NCI-H446 (cell line): ENCODE measurements around the gene FAM185A.
"Not testable (repeated sequence)": the region's sequence is repeated elsewhere in the genome, so short reads cannot be mapped to it uniquely, and the experiment has no call there.

Experiments
- DNase-seq, 2 experiments: peaks; one replicate each; lab custom pipeline; 2025; lab: John Stamatoyannopoulos, UW

The FAM185A gene

DNA sequence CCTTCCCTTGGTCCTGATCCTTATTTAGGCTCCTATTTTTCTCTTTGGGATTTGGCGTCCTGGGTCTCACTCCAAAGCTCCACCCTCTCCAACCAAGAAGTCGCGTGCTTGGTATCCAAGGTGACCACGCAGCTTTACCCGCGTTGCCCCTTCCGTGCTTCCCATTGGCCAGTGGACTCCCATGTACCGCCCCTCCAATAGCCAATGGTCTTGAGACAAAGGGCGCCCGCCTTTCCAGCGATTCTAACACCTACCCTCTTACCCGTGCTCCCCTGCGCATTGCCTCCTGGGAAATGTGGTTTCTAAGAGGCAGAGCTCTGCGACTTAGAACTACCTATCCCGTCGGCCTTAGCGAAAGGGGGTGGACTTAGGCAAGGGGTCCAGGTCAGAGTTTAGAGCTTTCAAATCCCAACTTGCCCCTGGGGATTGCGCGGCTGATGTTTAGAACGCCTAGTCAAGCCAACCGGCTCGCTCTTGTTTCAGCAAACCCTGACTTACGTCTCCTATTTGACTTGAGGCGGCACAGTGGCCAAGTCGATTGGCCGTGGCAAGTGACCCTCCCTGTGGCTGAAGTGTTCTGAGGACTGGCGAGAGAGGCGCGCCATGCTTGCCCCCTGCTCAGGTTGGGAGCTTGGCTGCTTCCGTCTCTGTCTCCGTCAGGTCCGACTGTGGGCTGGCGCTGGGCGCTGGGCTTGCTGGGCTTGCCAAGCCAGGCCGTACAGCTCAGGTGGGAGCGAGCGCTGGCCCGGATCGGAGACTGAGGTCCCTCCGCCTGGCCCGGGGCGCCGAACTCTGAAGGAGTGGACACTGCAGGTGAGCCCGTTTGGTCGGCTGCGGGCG lies at the start of gene FAM185A:
Gene FAM185A (plus strand): TSS at position 395 of the 840 bp plus-strand sequence. CDS start 209 bp downstream, at position 604.
- peak; percentile 97 for DNase-seq

DNA sequence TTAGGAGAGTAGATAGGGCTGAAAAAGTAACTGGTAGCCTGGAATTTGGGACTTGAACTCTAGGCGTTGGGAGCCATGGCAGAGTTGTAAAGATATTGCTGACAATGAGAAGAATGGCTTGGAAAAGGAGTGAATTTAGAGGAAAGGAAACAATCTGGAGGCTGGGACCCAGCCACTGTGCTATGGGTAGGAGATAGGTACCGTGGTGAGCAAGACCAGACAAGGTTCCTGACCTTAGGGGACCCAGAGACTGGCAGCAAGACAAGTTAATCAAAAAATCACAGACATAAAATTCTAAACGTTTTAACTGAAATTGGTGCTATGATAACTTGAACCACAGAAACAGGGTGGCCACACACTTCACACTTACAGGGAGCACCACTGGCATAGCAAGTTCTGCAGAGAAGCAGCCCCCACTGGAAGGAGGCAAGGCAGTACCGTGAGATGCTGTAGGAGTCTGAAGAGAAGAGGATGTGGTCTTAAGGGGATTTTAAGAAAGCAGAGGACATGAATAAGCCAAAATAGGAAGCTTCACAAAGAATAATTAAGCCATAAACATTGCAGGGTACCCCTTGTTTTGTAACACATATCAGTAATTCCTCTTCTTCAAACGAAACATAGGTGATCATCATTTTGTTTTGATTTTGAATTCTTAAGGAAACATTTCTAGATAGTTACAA lies 35.6 kb upstream of the FAM185A start:
- not testable (repeated sequence) for DNase-seq

DNA sequence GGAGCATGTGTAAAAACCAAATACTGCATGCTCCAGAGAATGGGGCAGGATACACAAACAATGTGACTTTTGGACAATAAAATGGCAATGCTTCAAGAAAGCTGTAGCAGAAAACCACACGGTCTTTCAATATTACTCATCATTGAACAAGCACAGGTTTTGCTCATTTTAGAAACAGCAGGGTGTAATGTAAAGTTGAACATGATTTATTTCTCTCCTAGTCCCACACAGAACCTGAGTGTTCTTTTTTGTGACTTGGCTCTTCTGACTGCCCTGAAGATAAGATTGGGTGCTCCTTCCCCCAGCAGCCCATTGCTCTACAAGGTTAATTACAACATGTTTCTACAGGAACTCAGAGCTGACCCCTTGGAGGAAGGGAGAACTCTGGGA lies 35.1 kb upstream of the FAM185A start:
- DNase-seq: not testable (repeated sequence)

DNA sequence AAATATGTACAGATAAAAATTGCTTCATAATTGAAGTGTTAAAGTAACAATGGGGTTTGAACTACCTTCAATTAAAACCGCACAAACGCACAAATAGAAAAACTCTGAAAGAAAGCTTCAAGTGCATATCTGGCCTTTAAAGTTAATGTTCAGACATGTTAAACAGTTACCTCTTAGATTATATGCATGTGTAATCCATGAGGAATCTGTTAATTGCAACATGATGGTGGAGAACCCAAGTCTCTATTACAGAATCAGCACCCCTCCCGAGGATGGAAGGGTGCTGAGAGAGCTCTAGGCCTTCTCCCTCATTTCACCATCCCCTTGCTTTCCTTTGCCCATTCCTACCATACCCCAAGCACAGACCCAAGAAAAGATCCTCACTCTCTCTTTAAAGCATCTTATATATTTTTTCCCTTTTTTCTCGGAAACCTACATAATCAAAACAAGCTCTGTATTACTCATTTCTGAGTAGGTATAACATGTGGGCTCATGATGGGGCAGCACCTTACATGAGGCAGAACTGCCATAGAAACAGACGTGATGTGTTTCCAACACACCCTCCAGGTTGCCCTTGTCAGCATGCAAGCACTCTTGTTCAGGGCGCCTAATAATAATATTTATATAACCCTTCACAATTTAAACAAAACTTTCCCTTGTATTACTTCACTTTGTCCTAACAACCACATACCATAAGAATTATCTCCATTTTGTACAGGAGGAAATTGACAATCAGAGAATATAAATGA lies 33.9 kb upstream of the FAM185A start:
- not testable (repeated sequence) for DNase-seq

DNA sequence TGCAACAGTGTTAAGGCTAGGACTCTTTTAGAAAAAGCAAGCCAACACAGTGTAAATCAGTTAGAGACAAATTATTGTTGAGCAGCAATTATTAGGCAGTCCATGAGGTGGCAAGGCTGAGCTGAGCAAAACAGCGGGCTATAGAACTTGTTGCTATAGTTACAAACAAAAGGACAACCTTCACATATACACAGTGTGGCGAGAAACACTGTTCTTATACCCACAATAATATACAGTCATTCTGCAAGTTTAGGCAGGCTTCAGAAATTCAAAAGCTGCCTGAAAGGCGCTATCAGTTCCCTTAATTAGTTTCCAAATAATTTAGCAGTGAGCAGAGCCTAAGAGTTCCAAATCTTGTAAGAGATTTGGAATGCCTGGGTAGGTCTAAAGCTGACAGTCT lies 33.1 kb upstream of the FAM185A start:
- not testable (repeated sequence) for DNase-seq

DNA sequence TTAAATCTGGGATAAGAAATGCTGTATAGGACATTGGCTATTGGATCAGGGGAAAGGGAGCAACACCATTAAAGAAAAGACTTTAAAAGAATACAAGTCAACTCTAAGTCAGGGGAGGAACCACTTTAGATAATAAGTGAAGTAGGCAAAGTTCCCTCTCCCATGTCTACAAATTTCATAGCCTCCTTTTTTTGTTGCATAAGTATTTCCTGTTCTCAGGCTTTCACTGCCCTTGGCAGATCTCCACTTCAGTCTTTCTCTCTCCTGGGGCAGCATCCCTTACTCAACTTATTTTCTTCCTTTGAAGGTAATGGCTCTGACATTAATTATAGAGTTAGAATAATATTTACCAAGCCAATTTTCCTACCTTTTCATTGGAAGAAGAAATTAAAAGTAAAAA lies 30.3 kb upstream of the FAM185A start:
- not testable (repeated sequence) for DNase-seq

DNA sequence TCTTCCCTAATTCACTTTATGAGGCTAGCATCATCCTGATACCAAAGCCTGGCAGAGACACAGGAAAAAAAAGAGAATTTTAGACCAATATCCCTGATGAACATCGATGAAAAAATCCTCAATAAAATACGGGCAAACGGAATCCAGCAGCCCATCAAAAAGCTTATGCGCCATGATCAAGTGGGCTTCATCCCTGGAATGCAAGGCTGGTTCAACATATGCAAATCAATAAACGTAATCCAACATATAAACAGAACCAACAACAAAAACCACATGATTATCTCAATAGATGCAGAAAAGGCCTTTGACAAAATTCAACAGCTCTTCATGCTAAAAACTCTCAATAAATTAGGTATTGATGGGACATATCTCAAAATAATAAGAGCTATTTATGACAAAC lies 22.6 kb upstream of the FAM185A start:
- DNase-seq: not testable (repeated sequence)

DNA sequence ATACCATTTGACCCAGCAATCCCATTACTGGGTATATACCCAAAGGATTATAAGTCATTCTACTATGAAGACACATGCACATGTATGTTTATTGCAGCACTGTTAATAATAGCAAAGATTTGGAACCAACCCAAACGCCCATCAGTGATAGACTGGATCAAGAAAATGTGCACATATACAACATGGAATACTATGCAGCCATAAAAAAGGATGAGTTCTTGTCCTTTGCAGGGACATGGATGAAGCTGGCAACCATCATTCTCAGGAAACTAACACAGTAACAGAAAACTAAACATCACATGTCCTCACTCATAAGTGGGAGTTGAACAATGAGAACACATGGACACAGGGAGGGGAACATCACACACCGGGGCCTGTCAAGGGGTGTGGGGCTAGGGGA lies 19.1 kb upstream of the FAM185A start:
- not testable (repeated sequence) for DNase-seq

DNA sequence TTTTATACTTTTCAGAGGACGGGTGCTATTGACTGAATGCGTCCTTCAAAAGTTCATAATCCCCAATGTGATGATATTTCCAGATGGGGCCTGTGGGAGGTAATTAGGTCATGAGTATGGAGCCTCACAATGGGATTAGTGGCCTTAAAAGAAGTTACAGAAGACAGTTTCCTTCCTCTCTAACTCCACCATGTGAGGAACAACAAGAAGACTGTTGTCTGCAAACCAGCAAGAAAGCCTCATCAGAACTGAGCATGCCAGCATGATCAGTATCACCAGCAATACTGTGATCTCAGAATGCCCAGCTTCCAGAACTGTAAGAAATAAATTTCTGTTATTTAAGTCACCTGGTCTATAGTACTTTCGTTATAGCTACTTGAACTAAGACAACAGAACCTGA lies 18.4 kb upstream of the FAM185A start:
- DNase-seq: not testable (repeated sequence)

DNA sequence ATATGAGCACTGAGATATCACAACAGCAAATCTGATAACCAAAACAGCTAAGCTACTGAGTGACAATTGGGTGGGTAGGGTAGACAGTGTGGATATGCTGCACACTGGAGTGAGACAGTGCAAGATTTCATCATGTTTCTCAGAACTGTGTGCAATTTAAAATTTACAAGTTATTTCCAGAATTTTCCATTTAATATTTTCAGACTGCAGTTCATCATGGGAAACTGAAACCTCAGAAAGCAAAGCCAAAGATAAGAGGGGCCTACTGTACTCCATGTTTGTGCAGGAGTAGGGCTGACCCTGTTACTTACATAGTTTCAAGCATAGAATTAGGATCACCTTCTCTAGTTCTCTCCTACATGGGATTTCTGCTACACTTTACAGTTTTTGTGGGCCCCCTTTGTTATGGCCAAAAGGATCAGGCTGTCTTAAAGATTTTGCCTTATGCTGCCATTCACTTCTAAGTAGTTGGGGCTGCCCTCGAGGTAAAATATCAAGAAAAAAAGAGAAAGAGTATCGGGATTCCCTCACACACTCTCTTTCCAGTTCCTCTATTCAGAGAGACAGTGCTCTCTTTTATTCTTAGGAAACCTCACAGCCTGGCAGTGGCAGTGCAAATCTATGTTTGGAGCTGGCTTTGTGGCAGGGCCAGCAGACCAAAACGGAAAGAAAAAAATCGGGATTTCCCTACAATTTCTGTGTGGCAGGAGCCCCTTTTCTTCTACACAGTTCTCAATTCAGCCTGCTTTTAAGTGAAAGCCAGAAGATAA lies 6.6 kb upstream of the FAM185A start:
- not testable (repeated sequence) for DNase-seq

DNA sequence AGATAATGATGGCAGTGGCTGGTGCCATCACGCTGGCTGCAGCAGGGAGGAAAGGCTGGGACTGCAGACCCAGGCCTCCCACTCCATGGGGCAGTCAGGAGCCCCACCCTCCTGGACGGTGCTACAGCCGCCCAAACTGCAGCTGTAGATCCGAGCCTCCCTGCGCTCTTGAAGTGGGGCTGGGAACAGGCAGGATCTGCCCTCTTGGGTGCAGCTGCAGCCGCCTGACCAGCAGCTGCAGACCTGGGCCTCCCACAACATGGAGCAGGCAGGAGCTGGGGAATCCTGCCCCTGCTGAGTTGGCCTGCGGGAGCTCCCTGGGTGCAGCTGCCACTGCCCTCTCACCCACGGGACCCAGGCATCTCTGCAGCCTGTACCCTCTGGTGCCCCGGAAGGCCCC lies 4.9 kb upstream of the FAM185A start:
- DNase-seq: not testable (repeated sequence)

DNA sequence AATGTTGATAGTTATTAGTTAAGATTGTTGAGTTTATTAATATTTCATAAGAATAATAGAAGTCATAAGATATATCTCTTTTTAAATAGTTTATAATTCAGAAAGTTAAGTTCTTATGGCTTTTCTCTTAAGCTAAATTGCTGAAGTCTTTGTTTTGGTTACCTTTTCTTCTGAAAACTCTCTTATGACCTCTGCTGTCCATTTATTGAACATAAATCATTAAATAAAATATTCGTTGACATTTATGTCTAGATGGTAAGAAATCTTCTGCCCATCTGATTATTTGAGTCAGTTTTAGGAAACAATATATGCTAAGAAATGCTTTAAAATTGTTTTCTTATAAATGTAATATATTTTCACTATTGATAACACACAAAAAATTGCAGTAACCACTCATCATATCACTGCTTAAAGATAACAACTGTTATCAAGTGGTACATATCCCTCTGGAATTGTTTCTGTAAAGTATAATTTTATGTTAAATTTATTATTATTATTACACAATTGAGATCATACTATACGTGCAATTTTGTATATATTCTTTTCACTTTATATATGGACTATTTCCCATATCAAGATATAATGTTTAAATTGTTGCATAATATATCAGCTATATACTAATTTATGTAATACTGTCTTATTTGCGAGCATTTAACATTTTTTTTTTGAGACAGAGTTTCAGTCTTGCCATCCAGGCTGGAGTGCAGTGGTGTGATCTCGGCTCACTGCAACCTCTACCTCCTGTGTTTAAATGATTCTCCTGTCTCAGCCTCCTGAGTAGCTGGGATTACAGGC lies 3.1 kb upstream of the FAM185A start:
- DNase-seq: not testable (repeated sequence)

DNA sequence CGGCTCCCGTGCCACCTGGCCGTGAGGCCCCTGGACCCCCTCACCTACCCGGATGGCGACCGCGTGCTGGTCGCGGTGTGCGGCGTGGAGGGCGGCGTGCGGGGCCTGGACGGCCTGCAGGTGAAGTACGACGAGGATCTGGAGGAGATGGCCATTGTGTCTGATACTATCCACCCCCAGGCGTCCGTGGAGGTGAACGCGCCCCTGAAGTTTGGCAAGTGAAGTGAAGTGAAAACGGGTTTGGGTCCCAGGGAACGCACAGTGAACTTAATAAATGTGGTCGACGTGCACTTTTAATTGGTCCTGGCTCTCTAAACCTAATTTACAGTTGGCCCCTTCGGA lies 617 bp downstream of the FAM185A start:
- not testable (repeated sequence) for DNase-seq

DNA sequence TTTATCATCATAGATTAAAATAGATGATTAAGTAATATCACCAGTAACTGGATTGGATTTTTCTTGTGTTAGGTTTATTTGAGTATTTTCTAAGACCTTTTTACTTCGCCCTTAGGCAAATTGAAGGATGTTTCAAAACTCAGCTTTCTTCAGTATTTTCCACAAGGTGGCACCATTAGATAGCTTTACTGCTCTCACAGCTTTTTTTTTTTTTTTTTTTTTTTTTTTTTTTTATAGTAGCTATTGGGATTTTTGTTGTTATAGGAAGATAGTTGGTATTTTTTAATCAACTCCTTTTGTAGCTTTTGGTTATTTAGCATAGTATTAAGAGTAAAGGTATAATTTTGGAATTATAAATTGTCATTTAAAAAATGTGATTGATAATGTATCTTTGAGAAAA lies 9.4 kb downstream of the FAM185A start:
- DNase-seq: not testable (repeated sequence)

DNA sequence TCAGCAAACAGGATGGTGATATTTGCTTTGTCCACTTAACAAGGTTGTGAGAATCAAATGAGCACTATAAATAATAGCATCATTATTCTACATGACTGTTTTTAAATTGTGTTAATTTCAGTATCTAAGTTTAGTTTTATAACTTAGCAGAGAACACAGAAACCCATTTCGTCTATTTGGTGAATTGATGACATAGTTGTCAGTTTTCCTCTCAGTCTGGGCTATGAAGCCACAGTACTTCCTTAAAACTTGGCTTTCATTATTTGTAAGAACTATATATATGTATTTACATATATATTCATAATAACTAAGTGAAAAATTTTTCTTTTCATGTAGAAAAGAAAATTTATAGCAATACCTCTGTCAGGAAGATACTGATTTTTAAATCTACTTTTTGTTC lies 11.1 kb downstream of the FAM185A start:
- not testable (repeated sequence) for DNase-seq

DNA sequence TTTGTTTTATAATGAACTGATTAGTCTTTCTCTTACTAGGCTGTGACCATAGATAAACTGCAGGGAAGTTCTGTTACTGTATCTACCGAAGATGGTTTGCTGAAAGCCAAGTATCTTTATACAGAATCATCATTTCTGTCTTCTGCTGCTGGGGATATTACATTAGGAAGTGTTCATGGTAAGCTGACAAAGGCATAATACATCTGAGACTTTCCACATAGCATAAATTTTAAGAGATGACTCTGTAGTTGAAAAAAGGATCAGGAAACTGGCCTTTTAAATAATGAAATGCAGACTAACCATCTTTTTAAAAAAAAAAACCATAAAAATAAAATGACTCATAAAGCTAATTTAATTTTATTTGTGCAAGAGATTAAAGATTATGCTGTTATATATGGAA lies 12.4 kb downstream of the FAM185A start:
- not testable (repeated sequence) for DNase-seq

DNA sequence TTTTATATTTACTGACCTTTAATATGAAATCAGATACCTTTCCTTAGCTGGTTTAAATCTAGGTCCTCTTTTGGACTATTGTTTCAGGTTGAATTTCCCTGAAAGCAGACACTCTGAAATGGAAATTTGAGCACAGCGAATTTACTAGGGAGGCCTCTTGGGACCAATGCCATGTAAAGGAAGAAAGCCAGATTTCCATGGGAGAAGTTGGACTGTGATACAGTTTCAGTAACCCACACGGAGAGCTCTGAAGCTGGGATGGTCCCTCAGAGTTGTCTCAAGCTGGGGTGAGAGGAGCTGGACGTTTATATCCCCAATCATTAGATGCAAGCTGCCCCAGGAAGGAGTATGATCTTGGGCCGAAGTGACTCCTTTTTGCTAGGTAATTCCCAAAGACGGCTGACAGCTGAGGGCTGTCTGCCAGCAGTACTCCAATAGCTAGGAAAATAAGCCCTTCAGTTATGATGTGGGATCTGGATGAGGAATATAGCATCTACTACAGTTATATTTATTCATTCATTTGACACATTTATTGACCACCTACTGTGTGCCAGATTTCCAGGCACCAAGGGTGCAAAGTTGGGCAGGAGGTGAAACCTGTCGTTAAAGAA lies 14.6 kb downstream of the FAM185A start:
- DNase-seq: peak in 1 of 2 experiments; percentile 8

DNA sequence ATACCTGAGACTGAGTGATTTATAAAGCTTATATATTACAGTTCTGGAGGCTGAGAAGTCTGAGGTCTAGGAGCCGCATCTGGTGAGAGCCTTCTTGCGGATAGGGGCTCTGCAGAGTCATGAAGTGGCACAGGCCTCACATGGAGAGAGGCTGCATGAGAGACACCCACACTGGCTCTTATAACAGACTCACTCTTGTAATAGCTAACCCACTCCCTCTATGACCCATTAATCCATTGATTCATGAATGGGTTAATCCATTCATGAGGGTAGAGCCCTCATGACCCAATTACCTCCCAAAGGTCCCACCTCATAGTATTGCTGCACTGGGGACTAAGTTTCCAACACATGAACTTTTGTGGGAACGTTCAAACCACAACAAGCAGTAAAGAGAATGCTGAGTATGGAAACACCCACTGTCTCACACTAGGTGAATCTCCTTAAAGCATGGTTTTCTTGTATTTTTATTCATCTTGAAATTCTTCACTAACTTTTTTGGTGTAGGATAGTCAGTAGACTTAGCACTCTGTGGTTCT lies 20.9 kb downstream of the FAM185A start:
- DNase-seq: not testable (repeated sequence)

DNA sequence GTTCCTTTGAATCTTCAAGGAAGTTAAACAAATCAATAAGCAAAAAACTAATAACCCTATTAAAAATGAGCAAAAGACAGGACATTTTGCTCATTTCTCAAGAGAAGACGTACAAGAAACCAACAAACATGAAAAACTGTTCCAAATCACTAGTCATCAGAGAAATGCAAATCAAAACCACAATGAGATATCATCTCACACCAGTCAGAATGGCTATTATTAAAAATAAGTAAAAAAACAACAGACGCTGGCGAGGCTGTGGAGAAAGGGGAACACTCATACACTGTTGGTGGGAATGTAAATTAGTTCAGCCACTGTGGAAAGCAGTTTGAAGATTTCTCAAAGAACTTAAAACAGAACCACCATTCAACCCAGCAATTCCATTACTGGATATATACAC lies 21.7 kb downstream of the FAM185A start:
- DNase-seq: not testable (repeated sequence)

DNA sequence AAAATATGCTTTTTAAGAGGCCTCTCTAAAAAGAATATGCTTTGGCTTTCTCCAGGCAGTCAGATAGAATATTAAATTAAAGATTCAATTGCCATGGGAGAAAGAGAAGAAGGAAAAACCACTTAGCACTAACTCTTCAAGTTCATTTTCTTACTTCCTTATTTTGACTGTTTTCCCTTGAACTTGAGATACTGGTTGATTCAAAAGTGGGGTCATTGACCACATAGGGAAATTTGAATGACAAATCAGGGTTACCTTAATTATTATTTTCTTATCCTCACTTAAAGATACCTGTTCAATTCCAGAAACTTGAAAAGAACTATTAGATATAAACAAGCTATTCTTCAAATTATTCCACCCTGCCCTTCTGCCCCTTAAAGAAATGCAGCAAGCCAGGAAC lies 27.4 kb downstream of the FAM185A start:
- DNase-seq: not testable (repeated sequence)
